HFF-Myc (cell line): Measurements from ENCODE around the gene CYP27C1.
A peak's percentile ranks its signal among the peaks of the same experiment; 100 is the strongest.
"Not testable (repeated sequence)": the region's sequence is repeated elsewhere in the genome, so short reads cannot be mapped to it uniquely, and the experiment has no call there.

Experiments used
- DNase-seq: peaks from one replicate; pipeline ENCODE4 v3.0.0-alpha.2; 2011; ENCODE audit warnings: low read depth; ENCODE audit errors: extremely low read depth
- H3K4me3 ChIP-seq: replicated peaks from 2 replicates; pipeline ENCODE4 v1.5.1; 2011; ENCODE audit warnings: low read depth, mild to moderate bottlenecking, control low read depth, low read length
- CTCF ChIP-seq: IDR thresholded peaks from 2 replicates; pipeline ENCODE4 v1.5.1; 2012; ENCODE audit warnings: mild to moderate bottlenecking, low read depth, low read length, control low read depth; ENCODE audit errors: missing control alignments

The CYP27C1 gene

GRCh38 chr2:127228102-127228501 is 8.0 kb upstream of the CYP27C1 start:
- no peak for DNase-seq
- H3K4me3 ChIP-seq, result no peak overlapping the region
- no peak for TF ChIP-seq CTCF

- not testable (repeated sequence) for H3K4me3 ChIP-seq, DNase-seq
These were observed 7.2 kb upstream of the CYP27C1 start for GRCh38 chr2:127227264-127227660.

- H3K4me3 ChIP-seq, result no peak overlapping the region
- peak; percentile 84 for DNase-seq
- no peak for TF ChIP-seq CTCF
These were observed 6.6 kb upstream of the CYP27C1 start for GRCh38 chr2:127226520-127227263.

- no peak overlapping the region for H3K4me3 ChIP-seq
- DNase-seq, result no peak
- TF ChIP-seq CTCF, result no peak
These were observed 6.0 kb upstream of the CYP27C1 start for GRCh38 chr2:127226132-127226519.

- no peak overlapping the region for H3K4me3 ChIP-seq
- no peak for DNase-seq
- TF ChIP-seq CTCF, result no peak
These were observed 5.3 kb upstream of the CYP27C1 start for GRCh38 chr2:127225186-127225960.

GRCh38 chr2:127224135-127224534 is 4.0 kb upstream of the CYP27C1 start:
- H3K4me3 ChIP-seq, DNase-seq: not testable (repeated sequence)

GRCh38 chr2:127220768-127221527 is 849 bp upstream of the CYP27C1 start:
- DNase-seq, result no peak
- no peak overlapping the region for H3K4me3 ChIP-seq
- TF ChIP-seq CTCF, result no peak
